HUDEP-2 (cell line): ENCODE results near the gene DHRS2.

Experiments
- DNase-seq, 76 experiments: peaks; one replicate each; lab custom pipeline; 2025; ENCODE audit not compliant: unreplicated experiment in 76 of 76; lab: John Stamatoyannopoulos, UW

The DHRS2 gene

DNA sequence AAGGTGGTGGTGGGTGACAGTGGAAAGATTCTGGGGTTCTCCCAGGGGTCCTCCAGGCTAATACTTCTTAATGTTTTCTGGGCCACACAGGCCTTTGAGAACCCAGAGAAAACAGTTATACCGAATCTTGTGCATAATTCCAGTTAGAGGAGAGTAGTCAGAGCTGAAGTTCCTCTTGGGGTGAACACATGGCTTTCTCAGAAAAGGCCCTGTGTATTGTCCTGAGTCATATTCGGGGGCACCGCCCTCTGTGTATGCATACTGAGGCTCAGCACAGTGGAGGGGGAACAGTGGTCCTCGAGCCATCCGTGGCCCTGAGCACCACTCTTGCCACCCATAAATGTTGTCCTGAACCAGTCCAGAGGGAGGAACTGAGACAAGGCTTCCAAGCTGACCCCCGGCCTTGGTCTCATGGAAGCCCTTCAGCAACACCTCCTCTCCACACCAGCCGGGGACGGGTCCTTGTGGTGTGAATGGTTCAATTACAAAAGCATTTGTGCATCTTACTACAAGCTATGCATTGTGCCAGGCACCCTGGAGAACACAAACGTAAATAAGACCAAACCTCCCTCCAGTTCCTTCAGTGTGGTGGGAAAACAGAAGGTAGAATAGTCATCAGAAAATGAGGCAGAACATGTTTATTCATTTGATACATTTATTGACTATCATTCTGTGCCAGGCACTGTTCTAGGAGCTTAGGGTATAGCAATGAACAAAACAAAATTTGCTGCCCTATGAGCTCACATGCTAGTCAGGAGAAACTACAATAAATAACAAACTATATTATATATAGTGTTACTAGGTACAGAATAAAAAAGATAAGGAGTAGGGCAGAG, 9.9 kb downstream of the DHRS2 start:
- DNase-seq: peak in 3 of 76 experiments; percentile 2 to 21 (median 3)

- DNase-seq: peak in 1 of 76 experiments; percentile 2
Measured at GRCh38 chr14:23646648-23647549, 10.7 kb downstream of the DHRS2 start.

GRCh38 chr14:23647619-23648018, 11.5 kb downstream of the DHRS2 start:
- DNase-seq: no peak

DNA sequence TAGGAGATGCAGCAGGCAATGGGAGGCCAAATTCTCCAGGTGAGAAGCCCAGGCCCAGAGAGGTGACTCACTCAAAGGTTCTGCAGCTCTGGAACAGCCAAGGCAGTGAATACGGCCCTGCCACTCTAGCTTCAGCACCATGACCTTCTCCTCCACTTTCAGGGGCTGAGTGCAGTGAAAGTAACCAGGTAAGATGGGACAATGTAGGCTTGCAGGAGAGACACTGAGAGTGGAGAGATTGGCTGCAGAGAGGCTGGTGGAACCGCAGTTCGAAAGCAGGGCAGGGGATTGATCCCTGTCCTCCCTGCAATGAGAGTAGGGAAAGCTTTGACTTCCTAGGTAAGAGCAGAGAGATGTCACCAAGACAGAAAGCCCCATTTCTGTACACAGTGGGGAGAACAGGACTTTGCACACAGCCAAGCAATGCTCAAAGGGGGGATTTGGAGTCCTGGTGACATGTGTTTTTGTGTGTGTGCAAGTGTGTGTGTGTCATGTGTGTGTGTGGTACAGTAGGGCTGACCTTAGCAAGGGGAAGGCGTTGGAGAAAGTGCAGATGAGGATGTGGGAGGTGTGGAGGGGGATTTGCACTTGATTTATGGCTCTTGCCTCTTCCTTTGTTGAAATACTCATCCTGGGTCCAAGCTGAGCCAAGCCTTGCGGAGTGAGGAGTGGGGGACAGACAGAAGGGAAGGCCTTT, 12.7 kb downstream of the DHRS2 start:
- DNase-seq: no peak

DNA sequence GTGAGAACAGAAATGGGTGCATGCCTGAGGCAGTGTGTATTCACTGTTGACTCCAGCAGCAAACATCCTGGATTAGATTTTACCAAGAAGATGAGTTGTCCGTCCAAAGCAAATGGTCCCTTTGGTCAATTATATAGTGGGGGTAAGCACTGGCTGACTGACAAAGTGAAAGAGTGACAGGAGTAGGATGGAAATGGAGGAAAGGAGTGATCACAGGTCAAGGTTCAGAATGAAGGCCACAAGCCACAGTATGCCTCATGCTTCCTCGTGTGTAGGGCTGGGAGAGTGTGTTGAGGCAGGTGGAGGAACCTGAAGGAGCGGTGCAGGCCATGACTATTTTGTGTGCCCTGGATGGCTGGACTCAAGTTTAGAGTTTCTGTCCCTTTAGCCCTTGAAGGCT, 14.3 kb downstream of the DHRS2 start:
- no peak for DNase-seq

DNA sequence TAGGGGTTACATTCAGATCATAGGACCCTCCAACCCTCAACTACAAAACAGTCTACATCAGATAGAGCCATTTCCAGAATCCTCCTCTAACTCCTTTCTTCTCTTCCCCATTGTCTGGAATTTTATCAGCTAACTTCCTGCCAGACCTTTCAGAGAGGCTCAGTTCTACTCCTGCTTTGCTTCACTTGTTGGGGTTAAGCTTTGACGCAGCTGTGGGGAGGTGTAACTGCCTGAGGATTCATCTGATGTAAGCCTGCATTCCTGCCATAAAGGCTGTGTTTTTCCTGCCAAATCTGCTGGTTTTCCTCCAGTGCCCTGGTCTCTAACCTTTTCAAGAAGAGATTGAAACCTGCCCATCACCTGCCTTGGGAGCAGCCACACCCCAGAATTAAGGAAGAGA, 16.9 kb downstream of the DHRS2 start:
- no peak for DNase-seq

- DNase-seq: no peak
Measured at GRCh38 chr14:23654231-23654630, 18.1 kb downstream of the DHRS2 start.

DNA sequence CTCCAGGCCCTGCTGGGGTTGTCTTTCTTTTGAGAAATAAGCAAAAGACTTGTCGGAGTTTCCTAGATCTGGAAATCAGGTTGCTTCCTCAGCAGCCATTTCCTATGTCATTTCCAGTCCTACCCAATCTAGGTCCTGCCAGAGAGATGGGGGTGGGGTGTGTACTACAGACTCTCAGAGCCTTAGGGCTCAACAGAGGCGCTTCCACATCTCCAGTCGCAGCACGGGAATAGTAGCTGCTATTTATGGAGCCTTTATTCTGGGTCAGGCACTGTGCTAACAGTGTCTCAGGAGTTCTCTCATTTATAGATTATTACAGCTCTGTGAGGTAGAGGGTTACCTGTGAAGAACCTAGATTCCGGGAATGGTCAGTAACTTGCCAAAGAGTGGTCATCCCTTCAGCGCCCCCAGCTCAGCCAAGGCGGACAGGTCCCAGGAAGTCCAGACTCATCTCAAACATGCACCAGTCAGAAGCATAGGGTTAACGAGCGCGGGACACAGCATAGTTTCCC, 21.9 kb downstream of the DHRS2 start:
- DNase-seq: no peak

- DNase-seq: no peak
Measured at GRCh38 chr14:23660290-23661226, 24.4 kb downstream of the DHRS2 start.

- no peak for DNase-seq
Measured at GRCh38 chr14:23661542-23661941, 25.4 kb downstream of the DHRS2 start.

DNA sequence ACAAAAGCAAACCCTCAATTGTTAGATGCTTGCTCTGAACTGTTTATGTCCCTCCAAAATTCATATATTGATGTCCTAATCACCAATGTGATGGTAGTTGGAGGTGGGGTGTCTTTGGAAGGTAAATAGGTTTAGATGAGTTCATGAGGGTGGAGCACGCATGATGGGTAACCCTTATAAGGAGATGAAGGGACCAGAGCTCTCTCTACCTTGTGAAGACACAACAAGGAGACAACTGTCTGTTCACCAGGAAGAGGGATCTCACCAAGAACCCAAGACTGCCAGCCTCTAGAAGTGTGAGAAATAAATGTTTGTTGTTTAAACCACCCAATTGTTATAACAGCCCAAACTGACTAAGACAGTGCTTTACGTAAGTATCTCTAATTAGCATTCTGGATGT, 27.0 kb downstream of the DHRS2 start:
- no peak for DNase-seq

DNA sequence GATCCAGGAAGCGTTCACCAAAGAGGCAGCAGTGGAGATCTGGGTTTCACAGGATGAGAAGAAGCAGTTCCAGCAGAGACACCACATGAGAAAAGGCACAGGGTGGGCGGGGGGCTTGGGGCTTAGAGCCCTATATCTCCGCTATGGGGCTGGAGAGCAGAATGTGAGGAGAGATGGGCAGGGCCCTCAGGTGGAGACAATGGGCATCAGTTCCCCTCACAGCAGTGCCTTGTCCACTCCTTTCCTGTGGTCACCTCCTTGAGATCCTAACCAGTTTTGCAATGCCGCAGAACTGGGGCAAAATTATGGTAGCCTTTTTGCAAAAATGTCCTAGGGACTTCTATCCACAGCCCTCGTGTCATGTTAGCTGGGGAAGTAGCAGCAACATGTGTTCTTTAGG, 27.5 kb downstream of the DHRS2 start:
- no peak for DNase-seq

GRCh38 chr14:23664207-23664885, 28.2 kb downstream of the DHRS2 start:
- no peak for DNase-seq

DNA sequence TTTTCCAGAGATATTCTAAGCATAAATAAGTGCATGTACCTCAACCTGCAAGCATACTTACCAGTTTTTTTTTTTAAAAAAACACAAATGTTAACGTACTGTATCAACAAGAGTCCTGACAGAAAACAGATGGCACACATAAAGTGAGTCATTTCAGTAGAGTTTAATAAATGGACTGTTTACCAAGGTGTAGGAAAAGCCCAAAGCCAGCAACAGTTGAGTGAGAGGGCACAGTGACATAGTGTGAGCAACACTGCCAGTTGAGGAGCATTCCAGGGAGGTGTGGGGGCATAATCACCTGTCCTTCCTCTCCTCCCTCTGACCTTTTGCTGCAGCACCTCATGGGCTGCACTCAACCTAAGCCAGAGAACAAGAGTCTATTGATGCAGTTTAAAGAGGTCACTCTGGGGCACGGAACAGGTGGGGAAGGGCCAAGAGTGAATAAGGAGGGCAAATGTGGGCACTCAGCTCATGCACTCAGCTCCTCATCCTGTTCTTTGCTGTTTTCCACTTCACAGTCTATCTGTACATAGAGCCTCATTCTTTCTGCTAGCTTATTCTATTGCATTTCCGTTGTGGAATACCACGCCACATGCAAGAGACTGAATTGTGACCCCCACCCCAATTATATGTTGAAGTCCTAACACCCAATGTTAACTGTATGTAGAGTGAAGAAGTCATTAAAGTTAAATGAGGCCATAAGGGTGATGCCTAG, 29.3 kb downstream of the DHRS2 start:
- DNase-seq: no peak

GRCh38 chr14:23667134-23667533, 31.0 kb downstream of the DHRS2 start:
- no peak for DNase-seq

DNA sequence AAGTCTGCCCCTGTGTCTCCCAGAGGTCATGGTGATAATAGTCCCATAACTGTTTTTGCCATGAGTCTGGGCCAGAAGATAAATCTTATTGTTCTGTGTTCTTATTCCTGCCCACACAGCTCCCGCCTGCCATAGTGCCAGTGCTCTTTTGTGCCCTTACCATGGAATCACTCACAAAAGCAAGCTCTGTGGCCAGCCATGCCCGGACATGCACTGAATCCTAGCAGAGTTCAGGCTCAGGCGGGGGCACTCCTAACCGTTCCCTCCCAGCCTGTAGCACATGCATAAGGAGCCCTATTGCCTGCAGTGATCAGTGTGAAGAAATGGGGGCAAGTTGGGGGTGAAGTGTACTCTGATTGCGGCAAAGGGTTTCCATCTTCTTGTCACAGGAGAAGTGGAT, 33.3 kb downstream of the DHRS2 start:
- no peak for DNase-seq

- no peak for DNase-seq
Measured at GRCh38 chr14:23670481-23670880, 34.3 kb downstream of the DHRS2 start.

DNA sequence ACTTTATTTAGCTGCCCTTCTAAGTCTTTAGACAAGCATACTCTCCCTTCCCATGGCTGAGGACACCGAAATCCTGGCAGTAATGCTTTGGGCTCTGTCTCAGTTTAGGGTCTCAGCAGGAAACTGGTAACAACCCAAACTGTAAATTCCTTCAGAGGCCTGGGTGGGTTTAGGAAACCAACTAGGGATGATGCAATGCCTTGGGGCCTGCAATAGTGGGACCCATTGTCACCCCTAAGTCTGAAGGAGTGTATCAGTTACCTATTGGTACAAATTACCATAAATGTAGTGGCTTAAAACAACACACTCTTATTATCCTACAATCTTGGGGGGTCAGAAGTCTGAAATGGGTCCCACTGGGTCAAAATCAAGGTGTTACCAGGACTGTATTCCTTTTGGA, 36.0 kb downstream of the DHRS2 start:
- no peak for DNase-seq

GRCh38 chr14:23675337-23675736, 39.2 kb downstream of the DHRS2 start:
- DNase-seq: no peak
